Activated CD8-positive, alpha-beta memory T cell treated with anti-CD3 and anti-CD28 coated beads, Interleukin-2, amount 50 U/mL, for 1 hour (primary cell): Measurements from ENCODE around the gene ENO4.

Experiments
- DNase-seq: peaks from one replicate; pipeline ENCODE4 v3.0.0-alpha.2; 2020; ENCODE audit errors: extremely low read depth

The ENO4 gene

DNA sequence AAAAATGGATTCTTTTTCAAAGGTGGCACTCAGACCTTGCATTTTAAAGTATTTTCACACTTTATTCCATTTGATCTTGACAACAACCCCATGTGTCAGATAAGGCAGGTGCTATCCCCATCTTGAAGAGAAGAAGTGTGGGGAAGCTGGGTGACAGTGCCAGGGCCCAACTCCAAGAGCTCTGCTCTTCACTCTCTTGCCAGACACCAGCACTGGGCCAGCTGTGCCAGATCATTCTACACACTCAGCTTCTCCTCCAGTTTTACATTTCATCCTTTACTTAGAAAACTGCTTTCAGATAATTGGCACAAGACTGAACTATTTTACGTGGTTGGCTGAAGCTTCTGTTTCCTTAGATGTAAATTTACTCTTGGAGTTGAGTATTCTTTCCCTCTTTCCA is 64.4 kb downstream of the ENO4 start:
- DNase-seq: no peak

DNA sequence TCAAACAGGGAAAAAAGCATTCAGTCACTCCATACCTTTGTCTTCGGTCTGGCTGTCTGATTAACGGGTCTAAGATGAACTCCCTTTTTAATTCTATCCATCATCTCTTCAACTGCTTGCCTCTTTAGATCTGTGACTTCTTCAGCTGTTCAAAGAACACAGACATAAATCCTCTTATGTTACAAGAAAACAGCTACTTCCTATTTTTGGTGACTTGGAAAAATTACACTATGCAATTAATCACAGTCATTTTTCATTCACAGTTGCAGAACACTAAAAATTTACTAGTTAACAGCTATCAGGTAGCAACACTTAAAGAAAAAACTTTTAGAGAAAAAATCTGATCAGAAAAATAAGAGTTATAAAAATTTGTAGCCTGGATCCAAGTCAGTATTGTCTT is 66.0 kb downstream of the ENO4 start:
- DNase-seq: no peak

DNA sequence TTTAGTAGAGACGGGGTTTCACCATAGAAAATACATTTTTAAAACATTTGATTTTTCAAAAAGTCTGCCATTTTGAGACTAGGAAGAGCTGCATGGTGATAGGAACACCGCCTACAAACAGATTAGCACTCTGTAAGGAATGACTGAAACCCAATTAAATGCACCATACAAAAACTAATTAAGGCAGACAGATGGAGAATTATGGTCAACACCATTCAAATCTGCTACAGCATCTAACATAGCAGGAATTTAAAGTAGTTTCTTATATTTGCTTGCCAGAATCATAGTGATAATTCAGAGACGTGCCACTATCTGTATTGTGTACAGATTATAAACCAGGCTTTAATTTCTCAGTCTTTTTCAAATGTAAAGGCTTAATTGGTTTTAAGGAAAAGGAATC is 68.2 kb downstream of the ENO4 start:
- no peak for DNase-seq

DNA sequence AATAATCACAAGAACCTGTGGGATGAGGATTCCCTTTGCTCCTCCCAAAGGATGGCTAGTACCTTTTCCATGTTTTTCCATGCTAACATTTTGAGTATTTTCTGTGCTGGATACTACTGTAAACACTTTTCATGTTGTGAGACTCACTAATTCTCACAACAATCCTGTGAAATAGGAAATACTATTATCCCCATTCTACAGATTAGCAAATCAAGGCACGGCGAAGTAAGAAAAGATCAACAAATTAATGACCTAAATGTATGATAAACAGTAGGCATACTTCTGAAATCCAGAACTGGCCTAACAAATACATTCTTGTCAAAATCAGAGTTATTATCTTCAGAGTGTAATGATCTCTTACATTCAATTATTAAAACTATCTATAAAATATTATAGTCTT is 69.3 kb downstream of the ENO4 start:
- no peak for DNase-seq

DNA sequence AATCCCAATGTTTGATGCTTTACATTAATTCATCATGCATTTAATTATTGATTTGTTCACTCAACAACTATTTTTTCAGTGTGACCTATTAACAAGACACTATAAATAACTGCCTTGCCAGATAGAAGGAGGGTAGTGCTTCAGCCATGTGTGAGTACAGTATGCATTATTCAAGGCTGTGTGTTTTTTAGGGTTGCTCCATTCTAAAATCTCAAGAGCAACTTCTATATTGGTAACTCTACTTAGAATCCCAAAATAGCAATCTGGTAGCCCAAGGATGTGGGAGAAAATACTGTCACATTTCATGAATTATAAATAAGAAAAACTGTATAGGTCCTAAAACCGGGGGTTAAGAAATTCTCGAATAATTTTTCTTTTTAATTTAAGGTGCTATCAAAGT is 69.9 kb downstream of the ENO4 start:
- DNase-seq: no peak

DNA sequence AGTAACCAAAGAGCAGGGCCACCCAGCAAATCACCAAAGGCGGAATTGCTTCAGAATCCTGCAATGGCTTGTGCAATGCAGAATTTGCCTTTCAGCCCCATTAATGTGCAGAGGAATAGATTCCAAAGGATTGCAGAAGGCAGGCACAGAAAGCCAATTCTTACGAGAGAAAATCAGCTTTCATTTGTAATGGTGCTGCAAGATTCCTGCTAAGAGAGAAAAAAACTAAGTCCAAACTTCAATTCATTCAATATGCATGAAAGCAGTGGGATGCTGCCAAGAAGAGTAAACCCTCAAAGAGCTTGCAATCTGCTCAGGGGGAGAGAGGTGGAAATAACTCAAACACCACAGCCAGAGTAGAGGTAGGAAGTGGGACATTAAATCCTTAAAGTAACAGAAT is 70.4 kb downstream of the ENO4 start:
- DNase-seq: no peak

DNA sequence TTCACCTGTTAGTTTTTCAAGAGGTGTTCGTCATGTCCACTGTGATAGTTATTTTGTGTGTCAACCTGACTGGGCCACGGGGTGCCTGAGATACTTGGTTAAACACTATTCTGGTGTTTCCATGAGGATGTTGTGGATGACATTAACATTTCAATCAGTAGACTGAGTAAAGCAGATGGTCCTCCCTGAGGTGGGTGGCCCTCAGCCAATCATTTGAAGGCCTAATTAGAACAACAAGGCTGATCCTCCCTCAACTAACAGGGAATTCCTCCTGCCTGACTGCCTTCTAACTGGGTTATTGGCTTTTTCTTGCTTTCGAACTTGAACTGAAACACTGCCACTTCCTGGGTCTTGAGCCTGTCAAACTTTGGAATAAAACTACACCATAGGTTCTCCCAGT is 75.8 kb downstream of the ENO4 start:
- DNase-seq: no peak

DNA sequence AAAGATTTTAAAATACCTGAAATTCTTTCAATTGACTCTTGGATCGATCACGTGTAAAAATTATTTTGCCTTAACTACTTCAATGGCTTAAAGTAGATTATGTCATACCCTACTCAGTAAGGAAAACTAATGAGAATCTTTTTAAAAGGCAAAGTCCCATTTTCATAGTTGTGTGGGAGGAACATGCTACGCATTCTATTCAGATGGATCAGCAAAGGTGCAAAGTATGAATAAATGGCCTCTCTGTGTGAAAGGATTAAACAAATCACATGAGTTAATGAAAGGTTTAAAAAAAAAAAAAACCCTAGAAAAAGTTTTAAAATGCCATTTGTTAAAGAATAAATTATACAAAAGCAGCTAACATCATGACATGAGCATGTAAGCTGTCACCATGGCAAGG is 77.1 kb downstream of the ENO4 start:
- DNase-seq: no peak

DNA sequence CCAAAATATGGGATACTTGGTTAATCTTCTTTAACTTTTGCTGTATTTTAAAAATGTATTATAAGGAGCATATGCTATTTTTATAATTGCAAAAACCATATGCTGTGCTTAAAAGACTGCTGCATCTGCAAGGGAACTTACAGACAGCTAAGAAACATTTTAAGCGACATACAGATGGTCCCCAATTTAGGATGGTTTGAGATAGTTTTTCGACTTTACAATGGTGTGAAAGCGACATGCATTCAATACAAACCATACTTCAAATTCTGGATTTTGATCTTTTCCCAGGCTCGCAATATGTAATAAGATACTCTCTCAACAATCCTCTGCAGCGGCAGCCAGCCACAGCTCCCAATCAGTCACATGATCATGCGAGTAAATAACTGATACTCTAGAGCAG is 82.5 kb downstream of the ENO4 start:
- DNase-seq: no peak
